ENCODE results near the gene MACROD2.

DNA sequence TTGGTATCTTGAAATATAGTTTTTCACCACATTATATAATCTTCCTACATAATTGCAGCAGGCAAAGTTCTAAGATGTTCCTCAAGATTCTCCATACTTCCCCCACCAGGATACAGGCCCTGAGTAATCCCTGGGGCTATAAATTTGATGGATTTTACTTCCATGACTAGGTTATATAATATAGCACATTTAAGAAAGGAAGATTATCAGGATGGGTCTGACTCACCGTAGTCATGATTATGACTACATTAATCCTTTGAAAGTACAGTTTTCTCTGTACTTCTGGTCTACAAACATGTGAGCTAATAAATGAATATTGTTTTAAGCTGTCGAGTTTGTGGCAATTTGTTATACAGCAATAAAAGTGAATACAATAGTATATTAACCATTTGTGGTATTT is 122.5 kb downstream of the MACROD2 start:
- TF ChIP-seq, protein P1, sequence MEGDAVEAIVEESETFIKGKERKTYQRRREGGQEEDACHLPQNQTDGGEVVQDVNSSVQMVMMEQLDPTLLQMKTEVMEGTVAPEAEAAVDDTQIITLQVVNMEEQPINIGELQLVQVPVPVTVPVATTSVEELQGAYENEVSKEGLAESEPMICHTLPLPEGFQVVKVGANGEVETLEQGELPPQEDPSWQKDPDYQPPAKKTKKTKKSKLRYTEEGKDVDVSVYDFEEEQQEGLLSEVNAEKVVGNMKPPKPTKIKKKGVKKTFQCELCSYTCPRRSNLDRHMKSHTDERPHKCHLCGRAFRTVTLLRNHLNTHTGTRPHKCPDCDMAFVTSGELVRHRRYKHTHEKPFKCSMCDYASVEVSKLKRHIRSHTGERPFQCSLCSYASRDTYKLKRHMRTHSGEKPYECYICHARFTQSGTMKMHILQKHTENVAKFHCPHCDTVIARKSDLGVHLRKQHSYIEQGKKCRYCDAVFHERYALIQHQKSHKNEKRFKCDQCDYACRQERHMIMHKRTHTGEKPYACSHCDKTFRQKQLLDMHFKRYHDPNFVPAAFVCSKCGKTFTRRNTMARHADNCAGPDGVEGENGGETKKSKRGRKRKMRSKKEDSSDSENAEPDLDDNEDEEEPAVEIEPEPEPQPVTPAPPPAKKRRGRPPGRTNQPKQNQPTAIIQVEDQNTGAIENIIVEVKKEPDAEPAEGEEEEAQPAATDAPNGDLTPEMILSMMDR (IDR thresholded peaks at IDR 0.05) = no peak
- no peak for TF ChIP-seq POLR2A (IDR thresholded peaks at IDR 0.05)
